A549 (cell line): Measurements from ENCODE around the gene ADK. TPM values are rescaled to one million over a fixed set of nuclear protein-coding genes. Genes with fewer than 3 reads are reported as not detected.

Experiments
- ATAC-seq, 2 experiments: fragments of 200-7000 bp in 1 of 2; fragments of >200 bp in 1 of 2; cut with Nextera tagmentation in 1 of 2; cut with Tn5 transposase in 1 of 2; 3 replicates each; pipeline versions ENCODE4 v1.8.0 to v1.9.1; 2018 to 2020; ENCODE audit warnings: mild to moderate bottlenecking in 1 of 2, moderate library complexity in 1 of 2
- CTCF ChIA-PET: fragments of 300-600 bp; sonication (Branson Sonifier 250); formaldehyde crosslinking; extraction: SDS; loops from one replicate; lab custom pipeline; 2021; ENCODE audit warnings: antibody characterized with exemption, inconsistent platforms; lab: Yijun Ruan, JAX
- POLR2A ChIA-PET: fragments of 350-600 bp; formaldehyde crosslinking; extraction: SDS; loops from one replicate; lab custom pipeline; 2021; ENCODE audit warnings: antibody characterized with exemption, inconsistent platforms; lab: Yijun Ruan, JAX
- DNase-seq, 2 experiments: peaks; one replicate each; pipeline versions ENCODE4 v3.0.0 to v3.0.0-alpha.2; 2011 to 2016; ENCODE audit warnings: low read depth in 1 of 2, low spot score in 1 of 2
- FAIRE-seq: peaks from 2 replicates; lab custom pipeline; 2011; peaks lifted over from hg19 to GRCh38; lab: Jason Lieb, UNC
- H3K27ac ChIP-seq, 2 experiments: fragments of >200 bp; sonication (Bioruptor Twin); formaldehyde crosslinking; 3 replicates each; pipeline ENCODE4 v1.5.1; 2016 to 2017
- H3K4me1 ChIP-seq: fragments of >200 bp; sonication (Bioruptor Twin); formaldehyde crosslinking; 3 replicates; pipeline ENCODE4 v1.6.1; 2016
- H3K4me2 ChIP-seq: fragments of >200 bp; sonication (Bioruptor Twin); formaldehyde crosslinking; 3 replicates; pipeline ENCODE4 v1.6.1; 2016
- H3K4me3 ChIP-seq: fragments of >200 bp; sonication (Bioruptor Twin); formaldehyde crosslinking; 3 replicates; pipeline ENCODE4 v1.5.1; 2016
- H3K9me3 ChIP-seq: fragments of >200 bp; sonication (Bioruptor Twin); formaldehyde crosslinking; 3 replicates; pipeline ENCODE4 v1.6.1; 2016
- CBX8 ChIP-seq: fragments of 200-600 bp; sonication (generic); IDR thresholded peaks from 2 replicates; pipeline ENCODE4 v1.6.1; 2016
- CEBPB ChIP-seq, 2 experiments: fragments of >200 bp in 1 of 2; sonication (Bioruptor Twin) in 1 of 2; formaldehyde crosslinking in 1 of 2; IDR thresholded peaks; 2 replicates each; pipeline ENCODE4 v1.6.1; 2012 to 2016
- CTCF ChIP-seq: fragments of >200 bp; sonication (Bioruptor Twin); formaldehyde crosslinking; IDR thresholded peaks from 3 replicates; pipeline ENCODE4 v1.5.1; 2016
- EHF ChIP-seq: fragments of 250-450 bp; sonication (Bioruptor Pico); IDR thresholded peaks from 2 replicates; pipeline ENCODE4 v1.5.0; 2020; ENCODE audit warnings: mild to moderate bottlenecking
- EHMT2 ChIP-seq: fragments of 200-600 bp; sonication (generic); IDR thresholded peaks from 2 replicates; pipeline ENCODE4 v1.6.1; 2016; ENCODE audit warnings: antibody characterized with exemption, low read depth, mild to moderate bottlenecking, moderate library complexity
- HMGXB4 ChIP-seq: fragments of 250-450 bp; sonication (Bioruptor Pico); IDR thresholded peaks from 2 replicates; pipeline ENCODE4 v1.5.0; 2021; ENCODE audit warnings: mild to moderate bottlenecking, moderate library complexity, borderline replicate concordance
- HOXA7 ChIP-seq: fragments of 250-450 bp; sonication (Bioruptor Pico); IDR thresholded peaks from 2 replicates; pipeline ENCODE4 v1.5.0; 2020; ENCODE audit warnings: mild to moderate bottlenecking, moderate library complexity
- HOXB13 ChIP-seq: fragments of 250-450 bp; sonication (Bioruptor Pico); IDR thresholded peaks from 2 replicates; pipeline ENCODE4 v1.5.0; 2020; ENCODE audit warnings: low read depth, mild to moderate bottlenecking, moderate library complexity
- KDM1A ChIP-seq: fragments of 200-600 bp; sonication (generic); IDR thresholded peaks from 2 replicates; pipeline ENCODE4 v1.6.1; 2016; ENCODE audit warnings: low read depth, mild to moderate bottlenecking
- KDM5A ChIP-seq: fragments of 200-600 bp; sonication (generic); IDR thresholded peaks from 2 replicates; pipeline ENCODE4 v1.6.1; 2016; ENCODE audit warnings: antibody characterized with exemption, mild to moderate bottlenecking
- MAX ChIP-seq: IDR thresholded peaks from 2 replicates; pipeline ENCODE4 v1.6.1; 2012
- MAZ ChIP-seq: fragments of 150-350 bp; IDR thresholded peaks from 2 replicates; pipeline ENCODE4 v1.6.1; 2014; ENCODE audit warnings: antibody characterized with exemption, low read depth, low read length, borderline replicate concordance
- MYC ChIP-seq: IDR thresholded peaks from 2 replicates; pipeline ENCODE4 v1.6.1; 2012; ENCODE audit warnings: mild to moderate bottlenecking, inconsistent platforms, low read length, improper control_type of control experiment, borderline replicate concordance
- NFE2L2 ChIP-seq: fragments of 150-350 bp; conservative IDR thresholded peaks from 2 replicates; pipeline ENCODE4 v1.6.1; 2014; ENCODE audit warnings: low read length
- PBX3 ChIP-seq: IDR thresholded peaks from 2 replicates; pipeline ENCODE4 v1.6.1; 2012
- PHF8 ChIP-seq: fragments of 200-600 bp; sonication (generic); IDR thresholded peaks from 2 replicates; pipeline ENCODE4 v1.6.1; 2016; ENCODE audit warnings: low read depth, mild to moderate bottlenecking, antibody characterized with exemption, moderate library complexity, borderline replicate concordance
- POLR2A ChIP-seq: IDR thresholded peaks from 2 replicates; pipeline ENCODE4 v1.6.1; 2012; ENCODE audit warnings: mild to moderate bottlenecking, low read length
- RARB ChIP-seq: fragments of 250-450 bp; sonication (Bioruptor Pico); IDR thresholded peaks from 2 replicates; pipeline ENCODE4 v1.8.0; 2021; ENCODE audit warnings: mild to moderate bottlenecking, moderate library complexity
- RCOR1 ChIP-seq: fragments of 150-350 bp; IDR thresholded peaks from 2 replicates; pipeline ENCODE4 v1.6.1; 2014; ENCODE audit warnings: antibody characterized with exemption, low read length, low read depth
- RFX5 ChIP-seq: fragments of 450-650 bp; IDR thresholded peaks from 2 replicates; pipeline ENCODE4 v1.7.1; 2014; ENCODE audit warnings: antibody characterized with exemption, mild to moderate bottlenecking, moderate library complexity
- TFCP2L1 ChIP-seq: fragments of 250-450 bp; sonication (Bioruptor Pico); IDR thresholded peaks from 2 replicates; pipeline ENCODE4 v1.5.0; 2021; ENCODE audit warnings: mild to moderate bottlenecking
- USF2 ChIP-seq: fragments of 450-650 bp; IDR thresholded peaks from 2 replicates; pipeline ENCODE4 v1.6.1; 2014; ENCODE audit warnings: antibody characterized with exemption
- WGBS: methylation state at CpG from one replicate; pipeline ENCODE4 v1.1.6; 2017; ENCODE audit errors: missing lambda C conversion rate; 5-methylcytosine and 5-hydroxymethylcytosine counted together
- polyA plus RNA-seq, 4 experiments: library from polyadenylated mRNA; depleted of rRNA in 3 of 4; stranded (reverse); fragments of >200 nt; fragmentation: RNase III in 1 of 4; extraction: RNeasy Plus Mini Kit Qiagen cat#74134 plus additional on column Dnase treatment in 1 of 4; gene quantifications; 2 replicates in 3 of 4; 3 replicates in 1 of 4; pipeline ENCODE4 v1.2.3, GENCODE V29; 2011 to 2017

ADK gene
- polyA plus RNA-seq, 2 of the 4 experiments (the other 2 are of a cell fraction): 35.8 to 40.7 TPM

GRCh38 chr10:74708246-74708645 is 557.2 kb downstream of the ADK start:
- CTCF ChIA-PET: no interaction called here
- Histone ChIP-seq H3K4me3 (no peak overlapping the region), H3K27ac (no peak overlapping the region), H3K4me1 (no peaks in the 10 kb centered on the region), H3K4me2 (no peak overlapping the region), H3K9me3 (no peaks in the 10 kb centered on the region)
- FAIRE-seq: no peak
- POLR2A ChIA-PET: no interaction called here
- TF ChIP-seq EHMT2 (no peak), KDM5A (no peak), HMGXB4 (CRISPR knock-in tag) (no peak), MAZ (no peak), RCOR1 (no peak), PHF8 (no peak), EHF (no peak), HOXB13 (CRISPR knock-in tag) (no peak), TFCP2L1 (CRISPR knock-in tag) (no peak), RARB (CRISPR knock-in tag) (no peak), RFX5 (no peak), CTCF (no peak), MYC (no peak), MAX (no peak), USF2 (no peak), PBX3 (no peak), NFE2L2 (no peak), CEBPB (IDR thresholded peaks at IDR 0.05) (no peak)
- 88% methylated on average over 2 of the region's 2 CpGs for WGBS
- DNase-seq: no peak
- ATAC-seq: no peak

GRCh38 chr10:74718208-74718607 is 567.2 kb downstream of the ADK start:
- WGBS: 73% methylated on average over 1 of the region's 1 CpG
- Histone ChIP-seq H3K4me2 (no peak overlapping the region), H3K9me3 (peaks cover 10% of the 10 kb centered on the region; the same call in 1 of the 3 replicates), H3K27ac (no peak overlapping the region), H3K4me1 (no peaks in the 10 kb centered on the region), H3K4me3 (no peak overlapping the region)
- DNase-seq (no peak), FAIRE-seq (no peak), ATAC-seq (no peak)
- ChIA-PET POLR2A (no interaction called here), CTCF (no interaction called here)
- no peak for TF ChIP-seq POLR2A
- no peak for TF ChIP-seq CBX8
- TF ChIP-seq HOXA7 (CRISPR knock-in tag): no peak
- no peak for TF ChIP-seq MYC
- TF ChIP-seq KDM1A: no peak
